Cardiac septum (tissue), 1 donor: ENCODE data around the gene PICALM. TPM values are rescaled to one million over a fixed set of nuclear protein-coding genes. Genes with fewer than 3 reads are reported as not detected.
"Not testable (repeated sequence)": the region's sequence is repeated elsewhere in the genome, so short reads cannot be mapped to it uniquely, and the experiment has no call there.

ENCODE experiments used
- DNase-seq: peaks from one replicate; pipeline ENCODE4 v3.0.0-alpha.2; 2020; ENCODE audit warnings: low spot score
- intact Hi-C: fragments of 100-400 bp; cut with DNase I; formaldehyde crosslinking; loops from one replicate; pipeline ENCODE4 v1.14.0; 2022
- long read RNA-seq: library from polyadenylated mRNA; unstranded; transcript quantifications from one replicate; pipeline ENCODE4 v2.0.0, GENCODE V29; 2021
- total RNA-seq: library from RNA; stranded (reverse); fragmentation: NEBNext Ultra II Directional; extraction: Animal tissue kit (Norgen Biotek cat#: 25700); gene quantifications from one replicate; pipeline ENCODE4 v1.2.1, GENCODE V29; 2021
- donor health status: DM: no; HTN: no; CAD: no.

PICALM gene, protein sequence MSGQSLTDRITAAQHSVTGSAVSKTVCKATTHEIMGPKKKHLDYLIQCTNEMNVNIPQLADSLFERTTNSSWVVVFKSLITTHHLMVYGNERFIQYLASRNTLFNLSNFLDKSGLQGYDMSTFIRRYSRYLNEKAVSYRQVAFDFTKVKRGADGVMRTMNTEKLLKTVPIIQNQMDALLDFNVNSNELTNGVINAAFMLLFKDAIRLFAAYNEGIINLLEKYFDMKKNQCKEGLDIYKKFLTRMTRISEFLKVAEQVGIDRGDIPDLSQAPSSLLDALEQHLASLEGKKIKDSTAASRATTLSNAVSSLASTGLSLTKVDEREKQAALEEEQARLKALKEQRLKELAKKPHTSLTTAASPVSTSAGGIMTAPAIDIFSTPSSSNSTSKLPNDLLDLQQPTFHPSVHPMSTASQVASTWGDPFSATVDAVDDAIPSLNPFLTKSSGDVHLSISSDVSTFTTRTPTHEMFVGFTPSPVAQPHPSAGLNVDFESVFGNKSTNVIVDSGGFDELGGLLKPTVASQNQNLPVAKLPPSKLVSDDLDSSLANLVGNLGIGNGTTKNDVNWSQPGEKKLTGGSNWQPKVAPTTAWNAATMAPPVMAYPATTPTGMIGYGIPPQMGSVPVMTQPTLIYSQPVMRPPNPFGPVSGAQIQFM
- total RNA-seq, result 213 TPM
- long read RNA-seq, transcript PICALM-219 (20 exons, 3,474 nt), result major isoform, 14 of 85 reads
- long read RNA-seq, partial matches to known transcripts, result 16 of 85 reads
- long read RNA-seq, other reads (novel, unspliced or antisense), result 51 of 85 reads

DNA sequence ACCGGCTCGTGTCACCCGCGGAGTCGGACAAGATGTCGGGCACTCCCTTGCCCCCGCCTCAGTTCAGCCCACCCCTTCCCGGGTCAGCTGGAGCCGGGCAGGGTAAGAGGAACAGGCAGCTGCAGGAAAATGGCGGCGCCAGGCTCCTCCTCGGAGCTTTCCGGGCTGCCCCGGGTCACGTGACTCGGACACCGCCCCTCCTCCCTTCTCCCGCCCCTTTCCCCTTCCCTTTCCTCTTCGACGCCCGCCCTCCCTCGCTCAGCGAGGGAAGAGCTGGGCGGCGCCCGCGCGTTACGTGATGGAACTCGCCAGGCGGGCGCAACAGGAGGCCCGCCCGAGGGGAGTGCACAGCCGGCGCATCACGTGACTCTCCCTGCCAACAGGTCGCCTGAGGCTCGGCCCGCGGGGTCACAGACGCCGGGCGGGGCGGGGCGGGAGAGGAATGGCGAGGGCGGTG is at the start of gene PICALM:
Gene PICALM, minus strand, starts transcription at position 134 of the 457 bp plus-strand sequence. CDS start 304 bp downstream, outside the sequence.
- intact Hi-C loops, result loop anchor here (1.0 to 10.0 kb wide), 6 partner anchors 26 to 442 kb away; partner anchors contain the start of genes CCDC83, DLG2 and TMEM126B
- DNase-seq, result peak; percentile 99

DNA sequence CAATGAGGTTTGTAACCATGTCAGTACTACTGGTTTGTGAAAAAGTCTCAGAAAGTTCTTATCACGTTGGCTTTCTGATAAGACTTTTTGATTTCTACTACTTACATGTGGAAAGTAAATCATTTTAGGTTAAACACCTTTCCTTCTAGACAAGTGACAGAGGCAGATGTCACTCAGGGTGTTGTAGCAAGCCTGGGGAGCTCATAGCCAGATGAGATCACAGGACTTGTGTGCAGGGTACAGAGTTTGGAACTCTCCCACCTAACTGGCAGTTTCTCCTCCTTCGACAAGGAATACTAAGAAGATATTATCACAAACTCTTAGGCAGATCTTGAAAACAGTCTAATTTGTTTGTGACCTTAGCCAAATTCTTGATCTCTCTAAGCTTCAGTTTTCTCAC is 49.4 kb upstream of the PICALM start:
- intact Hi-C loops, result no loop called here
- DNase-seq, result no peak

DNA sequence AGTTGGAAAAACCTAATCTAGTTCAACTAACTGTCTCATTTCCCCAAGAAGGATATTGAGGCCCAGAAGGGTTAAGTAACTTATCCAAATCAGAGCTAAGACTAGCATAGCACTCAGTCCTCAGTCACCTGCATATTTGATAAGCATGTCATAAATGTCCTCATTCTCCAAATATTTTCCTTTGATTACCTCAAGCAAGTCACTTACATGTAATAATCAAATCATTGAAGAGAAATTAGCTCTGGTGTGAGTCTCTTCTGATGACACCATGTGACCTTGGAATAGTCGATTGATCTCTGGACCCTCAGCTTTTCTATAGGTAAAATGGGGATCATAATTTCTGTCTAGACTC is 48.8 kb upstream of the PICALM start:
- DNase-seq, result no peak
- intact Hi-C loops, result no loop called here

DNA sequence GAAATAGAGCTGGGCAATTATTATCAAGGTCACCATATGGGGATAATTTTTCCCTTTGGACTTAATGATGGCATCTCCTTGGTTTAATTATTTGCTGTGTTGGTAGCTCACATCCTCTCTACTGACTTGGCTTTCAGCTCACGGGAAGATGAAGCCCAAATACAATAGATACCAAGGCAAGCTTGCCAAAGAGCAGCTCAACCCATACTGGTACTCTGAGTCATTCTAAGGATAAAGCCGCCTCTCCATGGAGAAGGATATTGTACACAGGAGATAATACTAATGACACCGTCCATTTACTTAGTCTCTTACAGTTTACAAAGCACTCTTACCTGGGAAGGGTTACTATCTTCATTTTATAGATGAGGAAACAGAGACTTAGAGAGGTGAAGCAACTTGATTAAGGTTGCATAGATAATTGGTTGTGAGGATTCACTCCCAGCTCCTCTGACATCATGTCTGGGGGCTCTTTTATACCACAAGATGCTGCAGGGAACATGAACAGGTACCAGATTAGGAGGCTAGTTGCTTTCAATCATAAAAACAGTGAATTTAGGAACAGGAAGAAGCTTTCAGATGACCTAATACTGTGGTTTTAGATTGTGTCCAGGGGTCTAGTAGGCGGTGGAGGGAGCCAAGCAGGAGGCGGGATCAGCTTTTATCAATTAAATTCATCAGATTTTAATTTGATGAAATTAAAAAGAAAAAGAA is 48.3 kb upstream of the PICALM start:
- intact Hi-C loops, result no loop called here
- no peak for DNase-seq

DNA sequence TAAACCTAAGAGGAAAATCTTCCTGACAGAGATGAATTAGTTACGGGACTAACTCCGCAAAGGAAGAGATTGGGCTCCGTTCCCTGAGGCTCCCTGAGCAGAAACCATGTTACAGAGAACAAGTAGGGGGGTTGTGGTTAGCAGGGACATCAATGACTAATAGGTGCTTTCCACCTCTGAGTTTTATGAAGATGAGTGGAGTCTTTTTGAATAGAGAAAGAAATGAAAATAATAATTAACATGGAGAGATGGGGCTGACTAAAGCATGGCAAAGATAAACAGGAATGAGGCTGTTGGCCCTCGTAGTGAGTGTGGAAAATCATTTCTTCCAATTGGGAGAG is 47.5 kb upstream of the PICALM start:
- intact Hi-C loops, result no loop called here
- no peak for DNase-seq

DNA sequence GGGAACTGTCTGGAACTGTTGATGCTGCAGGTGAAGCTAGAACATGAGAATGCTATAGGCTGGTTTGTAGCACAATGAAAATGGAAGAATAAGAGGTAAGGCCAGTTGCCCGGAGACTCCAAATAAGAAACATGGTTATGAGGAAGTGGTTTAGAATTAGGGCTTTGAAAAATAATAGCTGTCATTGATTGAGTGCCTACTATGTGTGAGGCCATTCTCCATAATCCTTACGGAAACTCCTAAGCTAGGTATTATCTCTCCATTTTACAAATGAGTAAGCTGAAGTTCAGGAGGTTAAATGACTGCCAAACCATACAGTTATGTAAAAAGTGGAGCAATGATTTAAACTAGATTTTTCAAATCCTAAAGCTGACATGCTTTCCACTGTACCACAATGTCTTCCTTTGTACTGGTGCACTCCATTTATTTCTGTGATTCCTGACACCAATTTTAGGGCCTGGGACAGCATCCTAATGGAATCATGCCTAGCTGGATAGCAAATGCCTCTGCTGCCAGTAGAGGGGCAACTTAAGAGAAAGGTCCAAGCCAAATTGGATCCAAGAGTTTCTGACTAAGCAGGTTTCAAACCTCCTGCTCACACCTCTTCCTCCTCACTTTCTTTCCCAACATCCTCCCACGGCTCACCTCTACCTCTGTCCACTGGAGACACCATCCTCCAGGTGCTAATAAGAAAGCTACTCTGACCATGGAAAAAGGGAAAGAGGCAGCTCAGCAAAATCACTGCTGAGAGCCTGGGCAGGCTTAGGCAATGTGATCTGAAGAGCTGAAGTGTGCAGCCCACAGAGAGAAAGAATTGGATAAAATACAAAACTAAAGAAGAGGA is 46.9 kb upstream of the PICALM start:
- intact Hi-C loops, result no loop called here
- no peak for DNase-seq

DNA sequence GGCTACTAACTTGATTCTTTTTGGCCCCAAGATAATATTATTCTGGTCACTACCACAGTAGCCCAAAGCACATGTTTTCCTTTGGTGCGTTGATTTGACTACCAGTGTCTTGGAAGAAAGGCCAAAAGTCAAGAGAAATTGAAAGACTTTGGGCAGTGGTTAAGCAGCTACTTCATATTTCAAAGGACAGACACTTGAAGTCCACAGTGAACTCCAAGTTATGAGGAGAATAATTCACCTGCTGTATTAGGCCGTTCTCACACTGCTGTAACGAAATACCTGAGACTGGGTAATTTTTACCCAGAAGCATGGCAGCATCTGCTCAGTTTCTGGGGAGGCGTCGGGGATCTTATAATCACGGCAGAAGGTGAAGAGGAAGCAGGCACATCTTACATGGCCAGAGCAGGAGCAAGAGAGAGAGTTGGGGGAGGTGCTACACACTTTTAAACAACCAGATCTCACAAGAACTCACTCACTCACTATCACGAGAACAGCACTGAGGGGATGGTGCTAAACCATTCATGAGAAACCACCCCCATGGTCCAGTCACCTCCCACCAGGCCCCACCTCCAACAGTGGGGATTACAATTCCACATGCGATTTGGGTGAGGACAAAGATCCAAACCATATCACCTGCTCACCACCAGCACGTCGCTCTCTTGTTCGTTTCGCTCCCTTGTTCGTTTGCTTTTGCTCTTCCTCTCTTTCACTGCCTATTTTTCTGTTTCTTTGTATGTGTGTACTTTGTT is 40.2 kb upstream of the PICALM start:
- DNase-seq, result no peak
- intact Hi-C loops, result no loop called here

DNA sequence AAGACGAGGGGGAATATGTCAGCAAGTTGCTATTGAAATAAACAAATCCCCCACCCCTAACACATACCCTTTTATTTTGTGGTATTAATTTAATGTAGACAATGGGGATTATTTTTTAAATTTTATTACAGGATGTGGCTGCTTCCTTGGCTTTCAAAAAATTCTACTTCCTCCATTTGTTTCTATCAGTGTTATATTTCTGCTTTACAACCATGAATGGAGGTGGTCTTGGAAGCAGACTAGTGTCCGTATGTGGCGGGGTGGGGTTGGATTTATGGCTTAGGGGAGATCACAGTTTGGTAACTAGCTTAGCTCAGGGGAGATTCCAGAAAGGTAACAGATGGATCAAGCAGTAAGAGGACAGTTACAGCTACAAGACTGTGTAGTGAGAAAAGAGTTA is 39.3 kb upstream of the PICALM start:
- DNase-seq, result no peak
- intact Hi-C loops, result no loop called here

DNA sequence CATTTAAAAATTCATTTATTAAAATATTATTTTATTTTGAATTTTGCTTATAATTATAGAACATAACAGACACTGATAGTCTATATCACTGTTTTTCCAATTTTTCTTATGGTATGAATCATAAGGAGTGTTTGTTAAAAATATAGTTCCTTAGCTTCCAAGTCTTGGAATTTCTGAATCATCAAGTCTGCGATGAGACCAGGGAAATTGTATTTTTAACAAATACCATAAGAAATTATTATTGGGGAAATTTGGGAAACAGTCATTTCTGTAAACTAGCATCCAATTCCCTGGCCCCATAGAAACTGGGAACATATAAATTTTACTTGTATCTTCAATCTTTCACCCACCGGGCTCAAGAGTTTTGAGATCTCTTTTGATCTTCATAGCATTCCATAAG is 38.0 kb upstream of the PICALM start:
- no peak for DNase-seq
- intact Hi-C loops, result no loop called here

DNA sequence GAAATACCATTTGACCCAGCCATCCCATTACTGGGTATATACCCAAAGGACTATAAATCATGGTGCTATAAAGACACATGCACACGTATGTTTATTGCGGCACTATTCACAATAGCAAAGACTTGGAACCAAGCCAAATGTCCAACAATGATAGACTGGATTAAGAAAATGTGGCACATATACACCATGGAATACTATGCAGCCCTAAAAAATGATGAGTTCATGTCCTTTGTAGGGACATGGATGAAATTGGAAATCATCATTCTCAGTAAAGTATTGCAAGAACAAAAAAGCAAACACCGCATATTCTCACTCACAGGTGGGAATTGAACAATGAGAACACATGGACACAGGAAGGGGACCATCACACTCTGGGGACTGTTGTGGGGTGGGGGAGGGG is 37.1 kb upstream of the PICALM start:
- DNase-seq, intact Hi-C loops: not testable (repeated sequence)

DNA sequence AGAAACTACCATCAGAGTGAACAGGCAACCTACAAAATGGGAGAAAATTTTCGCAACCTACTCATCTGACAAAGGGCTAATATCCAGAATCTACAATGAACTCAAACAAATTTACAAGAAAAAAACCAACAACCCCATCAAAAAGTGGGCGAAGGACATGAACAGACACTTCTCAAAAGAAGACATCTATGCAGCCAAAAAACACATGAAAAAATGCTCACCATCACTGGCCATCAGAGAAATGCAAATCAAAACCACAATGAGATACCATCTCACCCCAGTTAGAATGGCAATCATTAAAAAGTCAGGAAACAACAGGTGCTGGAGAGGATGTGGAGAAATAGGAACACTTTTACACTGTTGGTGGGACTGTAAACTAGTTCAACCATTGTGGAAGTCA is 36.7 kb upstream of the PICALM start:
- DNase-seq, intact Hi-C loops: not testable (repeated sequence)

DNA sequence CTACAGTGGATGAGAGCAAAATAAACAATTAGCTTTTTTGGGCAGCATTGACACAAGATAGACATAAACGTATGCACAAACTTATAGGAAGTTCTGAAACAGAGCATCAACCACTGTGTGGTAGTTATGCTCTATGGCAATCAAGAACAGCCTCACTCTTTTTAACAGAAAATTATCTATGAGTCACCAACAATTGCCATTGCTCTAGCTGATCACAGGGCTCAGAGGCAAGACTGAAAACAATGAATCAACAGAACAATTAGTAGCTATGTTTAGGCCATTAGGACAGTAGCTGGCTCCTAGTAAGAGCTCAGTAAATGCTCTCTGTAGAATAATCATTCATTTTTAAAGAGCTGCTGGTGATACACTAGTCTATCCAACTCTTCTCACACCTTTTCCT is 34.9 kb upstream of the PICALM start:
- intact Hi-C loops, result no loop called here
- no peak for DNase-seq

DNA sequence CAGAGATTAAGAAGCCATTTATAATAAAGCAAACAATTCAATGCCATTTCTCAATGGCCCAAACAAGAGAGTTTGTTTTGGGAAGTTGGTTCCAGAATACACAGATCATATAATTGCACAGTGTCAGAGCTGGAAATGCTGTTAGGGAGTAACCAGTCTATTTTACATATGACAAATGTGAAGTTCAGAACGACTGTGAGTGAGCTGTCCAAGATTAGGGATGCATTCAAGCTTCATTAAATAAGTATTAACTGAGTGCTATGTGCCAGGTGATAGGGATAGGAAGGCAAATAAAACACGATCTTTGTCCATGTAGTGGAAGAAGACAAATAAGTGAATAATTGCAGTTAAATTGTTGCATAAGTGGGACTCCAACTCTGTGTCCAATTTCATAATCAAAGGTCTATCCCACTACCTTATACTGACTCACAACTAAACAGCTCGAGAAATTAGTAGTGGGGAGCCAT is 33.1 kb upstream of the PICALM start:
- intact Hi-C loops, result no loop called here
- DNase-seq, result no peak

DNA sequence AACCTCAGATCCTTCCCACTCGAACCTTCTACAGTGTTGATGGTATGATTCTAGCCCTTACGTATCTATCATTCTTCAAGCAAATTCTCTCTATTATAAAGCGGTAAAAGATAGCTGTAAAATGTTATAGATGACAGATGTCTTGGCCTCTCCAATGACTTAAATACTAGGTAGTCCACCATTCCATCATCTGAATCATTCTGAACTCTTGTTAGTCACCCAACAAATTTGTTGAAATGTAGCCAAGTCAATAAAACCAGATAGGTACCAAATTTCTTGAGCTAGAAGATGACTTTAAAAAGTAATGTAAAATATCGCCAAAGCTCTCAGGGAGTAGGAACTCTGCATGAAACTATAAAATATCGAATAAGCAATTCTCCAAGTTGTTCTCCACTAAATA is 32.6 kb upstream of the PICALM start:
- intact Hi-C loops, result no loop called here
- DNase-seq, result no peak

DNA sequence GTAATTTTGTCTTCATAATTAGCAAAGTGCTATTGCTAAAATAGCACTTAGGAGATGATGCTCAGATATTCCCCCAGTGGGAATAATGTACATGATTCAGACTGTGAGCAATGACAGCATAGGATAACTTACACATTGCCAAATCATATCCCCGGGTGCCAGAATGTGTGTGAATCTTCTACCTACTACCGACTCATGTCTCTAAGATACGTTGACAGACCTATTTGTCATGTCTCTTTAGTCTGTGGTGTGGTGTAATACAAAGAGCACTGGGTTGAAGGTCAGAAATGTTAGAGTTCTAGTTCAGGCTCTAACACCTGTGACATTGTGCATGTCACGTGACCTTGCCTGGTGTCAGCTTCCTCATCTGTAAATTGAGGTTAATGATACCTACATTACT is 31.0 kb upstream of the PICALM start:
- intact Hi-C loops, result no loop called here
- DNase-seq, result no peak

DNA sequence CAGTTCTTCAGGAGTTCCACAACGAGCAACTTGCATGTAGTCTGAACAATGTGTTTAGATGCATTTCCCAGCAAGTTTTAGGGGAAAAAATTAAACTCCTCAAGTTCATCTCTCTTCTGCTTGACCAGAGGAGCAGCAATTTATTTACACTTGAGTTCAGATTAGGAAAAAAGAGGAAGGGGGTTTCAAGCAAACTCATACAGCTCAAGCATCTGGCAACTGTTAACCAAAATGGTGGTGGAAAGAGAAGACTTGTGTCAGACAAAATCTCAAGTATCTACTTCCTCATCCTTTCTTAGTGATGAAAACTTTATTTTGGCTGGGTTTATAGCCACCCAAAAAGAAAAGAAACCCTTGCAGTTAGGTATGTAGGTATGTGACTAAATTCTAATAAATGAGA is 29.1 kb upstream of the PICALM start:
- DNase-seq, result no peak
- intact Hi-C loops, result no loop called here

DNA sequence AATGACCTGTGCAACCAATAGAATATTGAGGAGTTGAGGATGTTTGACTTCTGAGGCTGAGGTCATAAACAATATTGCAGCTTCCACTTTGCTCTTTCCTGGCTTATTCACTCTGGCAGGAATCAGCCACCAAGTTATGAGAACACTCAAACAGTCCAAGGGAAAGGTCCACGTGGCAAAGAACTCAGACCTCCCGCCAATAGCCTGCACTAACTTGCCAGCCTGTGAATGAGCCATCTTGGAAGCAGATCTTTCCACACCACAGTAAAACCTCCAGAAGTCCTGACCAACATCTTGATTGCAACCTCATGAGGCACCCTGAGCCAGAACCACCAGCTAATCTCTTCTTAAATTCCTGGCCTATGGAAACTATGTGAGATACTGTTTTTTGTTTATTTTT is 22.7 kb upstream of the PICALM start:
- intact Hi-C loops, result no loop called here
- no peak for DNase-seq

DNA sequence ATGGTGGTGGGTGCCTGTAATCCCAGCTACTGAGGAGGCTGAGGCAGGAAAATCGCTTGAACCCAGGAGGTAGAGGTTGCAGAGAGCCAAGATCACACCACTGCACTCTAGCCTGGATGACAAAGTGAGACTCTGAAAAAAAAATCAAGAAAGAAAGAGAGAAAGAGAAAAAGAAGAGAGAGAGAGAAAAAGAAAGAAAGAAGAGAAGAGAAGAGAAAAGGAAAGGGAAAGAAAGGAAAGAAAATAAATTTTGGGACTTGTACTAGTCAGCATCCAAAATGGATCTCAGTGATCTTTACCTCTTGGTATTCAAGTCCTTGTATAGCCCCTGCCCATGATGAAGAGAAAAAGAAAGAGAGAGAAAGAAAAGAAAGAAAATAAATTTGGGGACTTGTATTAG is 22.2 kb upstream of the PICALM start:
- DNase-seq, result no peak

DNA sequence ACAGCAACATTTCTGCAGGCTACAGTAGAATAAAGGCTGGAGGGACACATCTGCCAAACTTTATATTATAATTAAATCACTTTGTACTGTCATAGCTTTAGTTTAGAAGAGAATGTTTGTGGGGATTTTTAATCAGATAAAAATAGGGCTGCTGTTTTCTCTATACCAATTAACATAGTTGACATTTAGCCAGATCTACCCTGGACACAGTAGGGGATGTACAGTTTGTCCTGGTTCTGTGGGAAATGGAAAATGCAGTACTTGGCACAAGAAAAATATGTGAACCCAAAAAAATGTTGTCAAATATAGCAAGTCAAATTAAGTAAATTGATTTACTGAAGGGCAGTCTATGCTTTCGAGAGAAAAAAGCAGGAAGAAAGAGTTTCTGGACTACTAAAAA is 20.8 kb upstream of the PICALM start:
- intact Hi-C loops, result no loop called here

More for the DNA sequence above, 22.2 kb upstream of the PICALM start:
- intact Hi-C loops, result no loop called here

More for the DNA sequence above, 20.8 kb upstream of the PICALM start:
- no peak for DNase-seq
